Measurements from ENCODE around the gene TLCD1.

TLCD1 gene

GRCh38 chr17:28712705-28713415, 13.2 kb downstream of the TLCD1 start:
- DNase-seq (ENCODE audit: low spot score), result no peak

- DNase-seq (ENCODE audit: low spot score), result no peak
Observed at GRCh38 chr17:28712032-28712704, 13.9 kb downstream of the TLCD1 start.

- no peak for DNase-seq (ENCODE audit: low spot score)
Observed at GRCh38 chr17:28711723-28712031, 14.4 kb downstream of the TLCD1 start, which contains the start of gene PROCA1. Gene PROCA1 (minus strand): TSS chr17:28711888. CDS start chr17:28711660, 228 bp downstream.

GRCh38 chr17:28710861-28711722, 14.9 kb downstream of the TLCD1 start:
- peak; percentile 100 for DNase-seq (ENCODE audit: low spot score)

- no peak for DNase-seq (ENCODE audit: low spot score)
Observed at GRCh38 chr17:28707339-28707720, 18.7 kb downstream of the TLCD1 start.

GRCh38 chr17:28706471-28707338, 19.3 kb downstream of the TLCD1 start:
- DNase-seq (ENCODE audit: low spot score), result peak; percentile 31

- peak; percentile 38 for DNase-seq (ENCODE audit: low spot score)
Observed at GRCh38 chr17:28705728-28706334, 20.2 kb downstream of the TLCD1 start.

GRCh38 chr17:28705074-28705659, 20.9 kb downstream of the TLCD1 start:
- DNase-seq (ENCODE audit: low spot score), result peak; percentile 42

- DNase-seq (ENCODE audit: low spot score), result peak; percentile 41
Observed at GRCh38 chr17:28704219-28704858, 21.7 kb downstream of the TLCD1 start.

GRCh38 chr17:28703552-28704218, 22.3 kb downstream of the TLCD1 start:
- peak; percentile 35 for DNase-seq (ENCODE audit: low spot score)

- no peak for DNase-seq (ENCODE audit: low spot score)
Observed at GRCh38 chr17:28702752-28703150, 23.3 kb downstream of the TLCD1 start.

GRCh38 chr17:28702026-28702751, 23.8 kb downstream of the TLCD1 start:
- no peak for DNase-seq (ENCODE audit: low spot score)

- peak; percentile 39 for DNase-seq (ENCODE audit: low spot score)
Observed at GRCh38 chr17:28700830-28701492, 25.1 kb downstream of the TLCD1 start.

GRCh38 chr17:28700278-28700677, 25.8 kb downstream of the TLCD1 start:
- DNase-seq (ENCODE audit: low spot score), result peak; percentile 30

- DNase-seq (ENCODE audit: low spot score), result peak; percentile 36
Observed at GRCh38 chr17:28698253-28698941, 27.6 kb downstream of the TLCD1 start.

GRCh38 chr17:28693869-28694268, 32.2 kb downstream of the TLCD1 start:
- DNase-seq (ENCODE audit: low spot score), result no peak

- no peak for DNase-seq (ENCODE audit: low spot score)
Observed at GRCh38 chr17:28689011-28689410, 37.0 kb downstream of the TLCD1 start.

GRCh38 chr17:28688481-28688880, 37.6 kb downstream of the TLCD1 start:
- no peak for DNase-seq (ENCODE audit: low spot score)
